Loucy (cell line): ENCODE results near the gene NUFIP2.

ENCODE experiments used
- CTCF ChIP-seq: fragments of 200-600 bp; sonication (generic); conservative IDR thresholded peaks from 2 replicates; pipeline ENCODE4 v1.5.1; 2014; ENCODE audit warnings: mild to moderate bottlenecking, antibody characterized with exemption, low read length
- EZH2phosphoT487 ChIP-seq: fragments of 200-600 bp; IDR thresholded peaks from 2 replicates; pipeline ENCODE4 v1.6.1; 2018; ENCODE audit warnings: antibody characterized with exemption, mild to moderate bottlenecking, moderate library complexity, borderline replicate concordance

GRCh38 chr17:29212681-29213121 lies 81.2 kb downstream of the NUFIP2 start:
- TF ChIP-seq CTCF (no peak), EZH2phosphoT487 (no peak)
